Measurements from ENCODE around the gene NPDC1.

The NPDC1 gene

GRCh38 chr9:136991993-136992818, 53.8 kb downstream of the NPDC1 start, which contains the start of gene PAXX:
PAXX (plus strand) TSS chr9:136992422; CDS start chr9:136992444, 22 bp downstream.
- DNase-seq (ENCODE audit: low read depth), result peak; percentile 87

GRCh38 chr9:136990242-136990911, 55.6 kb downstream of the NPDC1 start:
- no peak for DNase-seq (ENCODE audit: low read depth)

All from fibroblast of gingiva (primary cell).